HepG2 (cell line): Measurements from ENCODE around the gene DUSP22.

Experiments used
- ATF3 ChIP-seq: sonication (generic); formaldehyde crosslinking; IDR thresholded peaks from 2 replicates; pipeline ENCODE4 v1.4.0; 2020; ENCODE audit warnings: missing genetic modification reagents
- CEBPB ChIP-seq: IDR thresholded peaks from 2 replicates; pipeline ENCODE4 v1.6.1; 2011; ENCODE audit warnings: low read depth, low read length, improper control_type of control experiment, borderline replicate concordance
- ELF4 ChIP-seq: sonication (generic); formaldehyde crosslinking; IDR thresholded peaks from 2 replicates; pipeline ENCODE4 v1.5.0; 2020; ENCODE audit warnings: missing genetic modification reagents, mild to moderate bottlenecking, moderate library complexity, borderline replicate concordance
- EP300 ChIP-seq, 3 experiments: sonication (generic) in 1 of 3; formaldehyde crosslinking in 1 of 3; IDR thresholded peaks; 2 replicates each; pipeline versions ENCODE4 v1.5.1 to v1.6.1; 2011 to 2020; ENCODE audit warnings: low read depth in 2 of 3, low read length in 2 of 3, borderline replicate concordance in 1 of 3, improper control_type of control experiment in 1 of 3, mild to moderate bottlenecking in 1 of 3, missing genetic modification reagents in 1 of 3, moderate library complexity in 1 of 3
- EZH2 ChIP-seq: conservative IDR thresholded peaks from 2 replicates; pipeline ENCODE4 v1.6.1; 2012; ENCODE audit warnings: mild to moderate bottlenecking, low read depth, low read length, moderate library complexity
- KIAA2018 ChIP-seq: sonication (generic); formaldehyde crosslinking; IDR thresholded peaks from 2 replicates; pipeline ENCODE4 v1.5.0; 2020; ENCODE audit warnings: mild to moderate bottlenecking, missing genetic modification reagents, borderline replicate concordance
- MXI1 ChIP-seq: IDR thresholded peaks from 3 replicates; pipeline ENCODE4 v1.6.1; 2012; ENCODE audit warnings: low read depth, low read length, inconsistent platforms, borderline replicate concordance
- PCBP2 ChIP-seq: fragments of 200-400 bp; formaldehyde crosslinking; optimal IDR thresholded peaks from 2 replicates; pipeline ENCODE3; 2018; ENCODE audit warnings: low read length, low read depth; ENCODE audit not compliant: poor library complexity, severe bottlenecking
- POLR2A ChIP-seq, 2 experiments: IDR thresholded peaks; 2 replicates each; pipeline ENCODE4 v1.6.1; 2011; ENCODE audit warnings: low read depth in 2 of 2, low read length in 2 of 2, mild to moderate bottlenecking in 1 of 2, moderate library complexity in 1 of 2; ENCODE audit not compliant: insufficient read depth in 1 of 2
- POLR2AphosphoS5 ChIP-seq: IDR thresholded peaks from 2 replicates; pipeline ENCODE4 v1.6.1; 2012; ENCODE audit warnings: low read depth, low read length
- ZNF276 ChIP-seq: sonication (generic); formaldehyde crosslinking; IDR thresholded peaks from 2 replicates; pipeline ENCODE4 v1.4.0; 2020; ENCODE audit warnings: mild to moderate bottlenecking, low read depth, missing genetic modification reagents
- ZNF354B ChIP-seq: sonication (generic); formaldehyde crosslinking; IDR thresholded peaks from 2 replicates; pipeline ENCODE4 v1.8.0; 2022; ENCODE audit warnings: mild to moderate bottlenecking, missing genetic modification reagents
- ZNF367 ChIP-seq: sonication (generic); formaldehyde crosslinking; IDR thresholded peaks from 2 replicates; pipeline ENCODE4 v1.4.0; 2020; ENCODE audit warnings: missing genetic modification reagents, borderline replicate concordance
- TF ChIP-seq, protein P1 (sequence below): sonication (generic); formaldehyde crosslinking; IDR thresholded peaks from 2 replicates; pipeline ENCODE4 v1.5.0; 2020; ENCODE audit warnings: mild to moderate bottlenecking, missing genetic modification reagents, moderate library complexity

GRCh38 chr6:282867-283416, 9.3 kb upstream of the DUSP22 start:
- no peak for TF ChIP-seq POLR2AphosphoS5
- TF ChIP-seq ZNF276 (CRISPR knock-in tag) = no peak
- TF ChIP-seq POLR2A (IDR thresholded peaks at IDR 0.05; ENCODE audit: insufficient read depth in 1 of 2, low read depth in 2 of 2, low read length in 2 of 2) = no peak
- TF ChIP-seq ATF3 (CRISPR knock-in tag) = no peak
- no peak for TF ChIP-seq EZH2
- TF ChIP-seq KIAA2018 (CRISPR knock-in tag) = no peak
- TF ChIP-seq ZNF354B (CRISPR knock-in tag) = no peak
- no peak for TF ChIP-seq PCBP2
- TF ChIP-seq, protein P1, sequence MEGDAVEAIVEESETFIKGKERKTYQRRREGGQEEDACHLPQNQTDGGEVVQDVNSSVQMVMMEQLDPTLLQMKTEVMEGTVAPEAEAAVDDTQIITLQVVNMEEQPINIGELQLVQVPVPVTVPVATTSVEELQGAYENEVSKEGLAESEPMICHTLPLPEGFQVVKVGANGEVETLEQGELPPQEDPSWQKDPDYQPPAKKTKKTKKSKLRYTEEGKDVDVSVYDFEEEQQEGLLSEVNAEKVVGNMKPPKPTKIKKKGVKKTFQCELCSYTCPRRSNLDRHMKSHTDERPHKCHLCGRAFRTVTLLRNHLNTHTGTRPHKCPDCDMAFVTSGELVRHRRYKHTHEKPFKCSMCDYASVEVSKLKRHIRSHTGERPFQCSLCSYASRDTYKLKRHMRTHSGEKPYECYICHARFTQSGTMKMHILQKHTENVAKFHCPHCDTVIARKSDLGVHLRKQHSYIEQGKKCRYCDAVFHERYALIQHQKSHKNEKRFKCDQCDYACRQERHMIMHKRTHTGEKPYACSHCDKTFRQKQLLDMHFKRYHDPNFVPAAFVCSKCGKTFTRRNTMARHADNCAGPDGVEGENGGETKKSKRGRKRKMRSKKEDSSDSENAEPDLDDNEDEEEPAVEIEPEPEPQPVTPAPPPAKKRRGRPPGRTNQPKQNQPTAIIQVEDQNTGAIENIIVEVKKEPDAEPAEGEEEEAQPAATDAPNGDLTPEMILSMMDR (CRISPR knock-in tag) = no peak
- TF ChIP-seq ELF4 (CRISPR knock-in tag) = no peak
- TF ChIP-seq EP300 (IDR thresholded peaks at IDR 0.05; ENCODE audit: low read depth in 2 of 2, low read length in 2 of 2) = no peak
- TF ChIP-seq EP300 (CRISPR knock-in tag; IDR thresholded peaks at IDR 0.05; ENCODE audit: borderline replicate concordance) = no peak
- no peak for TF ChIP-seq CEBPB
- no peak for TF ChIP-seq ZNF367 (CRISPR knock-in tag)
- no peak for TF ChIP-seq MXI1
